ENCODE results near the gene STK32B.

The STK32B gene

DNA sequence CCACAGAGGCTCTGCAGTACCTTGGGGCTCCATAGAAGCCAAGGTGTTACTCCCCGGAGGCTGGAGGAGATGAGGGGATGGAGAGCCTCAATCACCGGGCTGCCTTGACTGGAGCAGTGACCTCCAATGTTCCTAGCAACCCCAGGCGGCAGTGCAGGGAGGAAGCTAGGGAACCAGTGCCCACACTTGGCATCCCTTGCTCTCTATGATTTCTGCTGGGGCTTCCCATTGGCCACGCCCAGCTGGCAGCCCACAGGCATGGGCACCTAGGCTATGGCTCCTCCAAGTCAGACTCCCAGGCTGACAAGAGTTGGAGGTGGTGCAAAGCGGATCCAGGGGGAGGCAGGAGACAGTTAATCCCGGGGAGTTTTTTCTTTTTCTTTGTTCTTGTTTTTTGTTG lies 427.4 kb downstream of the STK32B start:
- DNase-seq: no peak

DNA sequence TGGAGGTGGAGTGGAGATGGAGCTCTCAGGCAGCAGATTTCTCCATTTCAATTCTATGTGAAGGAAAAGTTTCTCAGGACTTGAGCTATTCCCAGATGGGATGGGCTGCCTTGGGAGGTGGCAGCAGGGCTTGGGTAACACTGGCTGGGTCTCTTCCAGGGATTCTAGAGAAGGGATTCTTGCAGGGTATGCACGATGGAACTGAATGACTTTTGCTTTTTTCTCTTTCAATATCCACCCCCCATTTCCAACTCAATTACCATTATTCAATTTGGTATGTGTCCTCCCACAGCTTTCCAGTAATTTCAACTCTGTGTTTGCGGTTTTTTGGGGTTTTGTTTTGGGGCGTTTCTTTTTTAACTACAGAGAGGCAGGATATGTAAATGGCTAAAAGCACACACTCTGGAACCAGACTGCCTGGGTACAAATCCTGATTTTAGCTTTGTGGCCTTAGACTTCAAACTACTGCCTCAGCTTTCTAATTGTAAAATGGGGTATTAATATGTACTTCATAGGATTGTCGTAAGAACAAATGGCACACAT lies 428.3 kb downstream of the STK32B start:
- DNase-seq: no peak

DNA sequence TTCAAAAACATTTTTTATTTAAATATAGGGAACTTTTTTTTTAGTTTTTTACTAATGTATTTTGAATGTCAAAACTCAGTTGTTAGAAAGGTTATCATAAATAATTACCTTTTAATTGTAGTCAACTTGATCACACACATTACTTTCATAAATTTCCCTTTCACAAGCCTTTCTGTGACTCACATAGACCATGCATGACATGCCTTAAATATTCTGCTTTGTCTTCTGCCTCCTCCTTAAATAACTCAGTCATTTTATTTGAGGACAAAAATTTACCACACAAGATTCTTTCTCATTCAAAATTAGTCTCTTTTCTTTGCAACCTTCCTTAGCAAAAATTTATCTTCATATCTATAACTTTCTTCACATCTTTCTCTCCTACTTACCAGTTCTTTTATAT lies 437.1 kb downstream of the STK32B start:
- DNase-seq: no peak

DNA sequence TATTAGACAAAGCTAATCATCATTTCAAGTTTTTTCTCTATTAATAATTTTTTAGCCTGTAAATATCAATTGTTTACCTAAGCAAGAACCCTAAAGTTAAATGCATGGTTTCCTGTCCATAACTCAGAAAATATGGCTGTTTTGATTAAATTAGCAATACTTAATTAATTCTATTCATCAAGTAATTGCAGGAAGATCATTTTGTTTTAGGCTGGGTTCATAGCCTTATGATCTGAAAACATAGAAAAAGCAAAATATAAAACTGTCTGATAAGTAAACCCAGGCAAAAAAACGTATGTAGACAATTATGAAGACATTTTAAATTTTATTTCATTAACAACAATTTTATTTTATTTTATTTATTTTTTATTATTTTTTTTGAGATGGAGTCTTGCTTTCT lies 438.0 kb downstream of the STK32B start:
- DNase-seq: no peak

DNA sequence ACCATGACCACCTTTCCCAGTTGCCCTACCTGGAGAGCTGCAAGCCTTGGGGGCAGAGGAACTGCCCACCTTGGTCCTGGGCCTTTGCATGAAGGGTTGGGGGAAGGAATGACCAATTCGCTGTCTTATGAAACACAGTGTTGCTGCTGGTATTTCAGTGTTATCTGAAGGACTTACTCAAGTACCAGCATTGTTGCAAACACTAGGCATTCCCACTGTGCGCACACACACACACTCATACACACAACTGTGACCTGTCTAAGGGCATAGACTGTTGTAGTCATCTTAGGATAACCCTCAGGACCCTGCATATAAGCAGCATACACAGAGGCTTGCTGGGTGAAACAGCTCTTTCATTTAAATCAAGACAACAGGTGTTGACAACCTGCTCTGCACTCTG lies 446.2 kb downstream of the STK32B start:
- DNase-seq: no peak

DNA sequence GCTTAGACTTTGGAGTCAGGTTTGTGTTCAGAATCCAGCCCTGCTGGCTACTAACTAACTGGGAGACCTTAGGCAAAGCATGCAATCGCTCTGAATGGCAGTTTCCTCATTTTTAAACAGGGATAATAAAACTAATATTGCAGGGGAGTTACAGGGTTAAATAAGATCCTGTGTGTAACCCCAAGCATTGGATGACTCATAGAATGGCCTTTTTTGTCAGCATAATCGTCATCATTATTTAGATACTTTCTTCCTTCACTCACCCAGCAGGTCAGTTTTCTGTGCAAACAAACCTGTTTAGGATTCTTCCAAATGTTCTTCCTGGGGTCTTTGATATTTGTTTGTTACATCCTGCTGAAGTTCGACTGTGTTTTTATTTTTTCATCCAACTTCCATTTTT lies 448.9 kb downstream of the STK32B start:
- no peak for DNase-seq

DNA sequence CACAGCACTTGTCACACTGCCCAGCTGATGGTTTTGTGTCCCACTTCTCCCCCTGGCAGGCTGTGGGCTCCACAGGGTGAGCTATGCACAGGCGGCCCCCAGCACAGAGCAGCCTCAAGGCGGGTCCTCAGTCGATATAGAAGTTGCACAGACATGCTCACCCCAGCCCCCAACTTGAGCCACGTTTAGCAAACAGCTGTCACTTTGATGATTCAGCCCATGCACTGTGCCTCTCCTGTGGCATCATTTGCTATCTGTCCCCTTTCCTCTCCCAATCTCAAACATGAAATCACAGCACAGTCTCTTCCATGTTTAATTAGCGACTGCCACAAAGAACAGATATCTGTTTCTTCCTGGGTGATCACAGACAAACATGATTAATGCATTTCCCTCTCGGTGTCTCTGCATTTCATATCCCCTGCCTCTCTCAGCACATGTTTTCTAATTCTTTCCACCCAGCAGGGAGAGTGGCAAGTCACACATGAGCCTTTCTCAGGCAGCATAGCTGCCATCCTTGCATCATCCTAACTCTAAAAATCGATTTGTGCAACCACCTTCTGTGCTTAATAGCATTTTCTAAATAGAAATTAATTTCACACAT lies 452.2 kb downstream of the STK32B start:
- peak; percentile 2 for DNase-seq

DNA sequence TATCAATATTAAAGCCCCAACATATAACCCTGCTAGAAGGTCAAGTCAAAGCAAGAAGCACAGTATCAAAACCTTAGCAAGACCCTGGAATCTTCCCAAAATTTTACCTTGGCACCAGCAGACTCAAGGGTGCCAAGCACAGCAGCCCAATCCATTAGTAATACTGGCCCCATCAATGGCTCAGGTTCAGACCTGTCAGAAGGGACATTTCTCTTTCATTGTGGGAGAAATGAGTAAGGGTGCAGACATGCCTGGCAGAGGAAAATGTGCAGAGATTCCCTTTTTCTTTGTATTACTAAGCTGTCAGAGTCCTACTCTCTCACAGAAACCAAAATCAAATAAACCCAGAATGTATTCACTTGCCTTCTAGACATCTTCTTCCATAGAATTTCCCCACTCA lies 453.2 kb downstream of the STK32B start:
- DNase-seq: no peak

DNA sequence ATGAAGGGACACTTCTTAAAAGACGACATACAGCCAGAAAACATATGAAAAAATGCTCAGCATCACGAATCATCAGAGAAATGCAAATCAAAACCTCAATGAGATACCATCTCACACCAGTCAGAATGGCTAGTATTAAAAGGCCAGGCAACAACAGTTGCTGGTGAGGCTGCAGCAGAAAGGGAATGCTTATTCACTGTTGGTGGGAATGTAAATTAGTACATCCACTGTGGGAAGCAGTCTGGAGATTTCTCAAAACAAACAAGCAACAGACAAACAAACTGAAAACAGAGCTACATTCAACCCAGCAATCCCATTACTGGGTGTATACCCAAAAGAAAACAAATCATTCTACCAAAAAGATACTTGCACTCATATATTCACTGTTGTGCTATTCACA lies 459.2 kb downstream of the STK32B start:
- no peak for DNase-seq

DNA sequence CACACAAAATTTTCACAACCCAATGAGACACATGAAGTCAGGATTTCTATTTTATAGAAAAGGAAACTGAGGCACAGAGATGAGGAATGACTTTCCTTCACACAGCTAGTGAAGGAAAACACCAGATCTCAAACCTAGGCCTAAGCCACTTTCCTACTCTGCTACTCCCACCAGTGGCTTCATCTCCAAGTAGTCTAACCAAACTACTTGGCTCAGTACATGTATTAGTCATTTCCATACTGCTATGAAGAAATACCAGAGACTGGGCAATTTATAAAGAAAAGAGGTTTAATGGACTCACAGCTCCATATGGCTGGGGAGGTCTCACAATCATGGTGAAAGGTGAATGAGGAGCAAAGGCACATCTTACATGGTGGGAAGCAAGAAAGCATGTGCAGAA lies 460.5 kb downstream of the STK32B start:
- no peak for DNase-seq

DNA sequence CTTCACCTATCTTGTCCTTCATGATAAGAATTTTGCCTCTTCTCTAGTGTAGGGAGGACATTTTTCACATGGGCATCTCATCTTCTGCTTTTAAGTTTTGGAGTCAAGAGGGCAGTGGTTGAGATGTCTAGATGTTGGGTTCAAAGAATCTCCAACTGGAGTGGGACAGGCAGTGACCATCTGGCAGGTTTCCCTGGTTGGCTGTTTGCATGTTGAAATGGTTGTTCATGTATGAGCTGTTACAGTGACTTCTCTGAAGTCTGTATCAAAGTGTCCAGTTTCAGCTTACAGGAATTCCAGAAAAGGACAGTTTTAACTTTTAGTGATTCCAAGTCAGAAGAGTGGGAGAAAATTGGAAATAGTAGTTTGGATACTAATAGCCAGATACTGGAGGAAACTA lies 464.4 kb downstream of the STK32B start:
- DNase-seq: no peak

DNA sequence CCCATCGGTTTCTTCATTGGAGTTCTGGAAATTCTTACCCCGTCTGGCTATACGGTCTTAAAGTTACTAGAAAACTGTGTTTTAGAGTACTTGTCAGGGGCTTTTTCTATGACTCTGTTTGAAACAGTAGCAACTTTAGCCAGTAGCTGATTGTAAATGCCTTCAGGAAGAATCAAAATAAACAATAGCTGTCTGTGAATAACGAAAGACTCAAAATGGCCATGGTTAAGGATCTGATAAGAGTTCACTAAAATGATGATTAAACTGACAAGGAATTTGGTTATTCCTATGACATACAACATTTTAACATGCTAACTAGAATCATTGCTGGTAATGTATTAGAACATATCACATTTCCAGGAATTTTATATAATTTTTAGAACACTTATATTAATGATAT lies 466.1 kb downstream of the STK32B start:
- DNase-seq: no peak

DNA sequence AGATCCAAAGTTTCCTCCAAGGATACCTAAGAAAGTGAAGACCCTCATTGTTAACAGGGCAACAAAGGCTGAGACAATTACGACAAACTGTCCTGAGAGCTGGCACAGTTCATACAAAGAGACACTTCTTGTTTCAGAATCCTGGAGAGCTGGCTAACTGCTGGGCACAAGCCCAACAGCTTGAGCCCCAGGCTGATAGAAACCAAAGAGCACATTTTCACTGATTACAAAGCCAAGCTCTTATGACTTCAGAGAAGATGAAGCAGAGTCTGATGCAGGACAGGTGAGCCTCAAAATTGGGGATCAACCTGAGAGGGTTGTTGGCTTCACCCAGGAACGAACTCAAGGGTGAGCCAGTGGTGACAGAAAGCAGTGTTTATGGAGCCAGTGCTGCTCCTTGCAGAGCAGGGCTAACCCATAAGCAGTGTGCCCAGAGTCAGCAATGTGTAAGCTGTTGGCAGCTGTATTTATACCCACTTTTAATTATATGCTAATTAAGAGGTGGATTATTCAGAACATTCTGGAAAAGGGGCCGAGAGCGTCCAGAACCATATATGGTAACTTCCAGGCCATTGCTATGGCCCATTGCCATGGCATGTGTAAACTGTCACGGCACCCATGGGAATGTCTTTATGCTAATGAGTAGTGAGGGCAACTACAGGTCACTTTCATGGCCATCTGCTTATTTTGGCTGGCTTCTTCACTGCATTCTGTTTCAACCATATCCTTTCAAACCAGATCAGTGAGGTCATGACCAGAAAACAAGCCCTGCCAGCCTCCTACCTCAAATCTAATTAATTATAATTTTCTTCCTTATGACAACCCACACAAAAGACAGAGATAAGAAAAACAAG lies 473.4 kb downstream of the STK32B start:
- peak; percentile 84 for DNase-seq

DNA sequence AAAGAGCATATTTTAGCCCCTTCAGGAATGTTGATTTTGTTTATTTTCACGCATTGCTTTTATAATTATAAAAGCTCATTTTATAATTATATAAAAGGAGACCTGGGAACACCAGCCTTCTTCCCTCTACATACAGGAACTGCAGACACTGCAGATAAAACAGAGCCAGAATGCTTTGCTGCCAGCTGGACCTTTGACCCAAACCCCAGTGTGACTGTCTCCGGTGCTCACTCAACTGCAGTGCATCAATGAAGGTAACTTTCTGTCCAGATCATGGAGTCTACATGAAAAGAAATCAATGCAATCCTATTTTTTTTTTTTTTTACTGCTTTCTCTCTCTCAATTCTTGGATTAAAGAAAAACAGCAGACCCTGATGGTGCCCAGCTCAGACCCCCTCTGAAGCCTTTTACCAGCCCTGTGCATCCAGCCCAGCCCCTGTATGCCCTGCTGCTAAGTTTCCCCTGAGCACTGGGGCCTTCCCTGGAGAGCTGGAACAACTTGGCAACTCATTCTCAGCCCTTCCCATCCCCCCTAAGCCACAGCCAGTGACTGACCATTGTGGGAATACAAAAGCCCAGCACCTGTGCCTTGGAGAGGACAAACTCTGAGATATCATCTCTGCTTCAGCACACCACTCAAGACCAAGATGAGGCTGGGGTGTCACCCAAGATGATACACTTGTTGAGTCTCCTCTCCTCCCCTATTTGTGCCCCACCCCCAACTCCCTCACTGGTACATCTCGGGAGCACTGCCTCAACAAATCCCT lies 475.0 kb downstream of the STK32B start:
- DNase-seq: no peak

DNA sequence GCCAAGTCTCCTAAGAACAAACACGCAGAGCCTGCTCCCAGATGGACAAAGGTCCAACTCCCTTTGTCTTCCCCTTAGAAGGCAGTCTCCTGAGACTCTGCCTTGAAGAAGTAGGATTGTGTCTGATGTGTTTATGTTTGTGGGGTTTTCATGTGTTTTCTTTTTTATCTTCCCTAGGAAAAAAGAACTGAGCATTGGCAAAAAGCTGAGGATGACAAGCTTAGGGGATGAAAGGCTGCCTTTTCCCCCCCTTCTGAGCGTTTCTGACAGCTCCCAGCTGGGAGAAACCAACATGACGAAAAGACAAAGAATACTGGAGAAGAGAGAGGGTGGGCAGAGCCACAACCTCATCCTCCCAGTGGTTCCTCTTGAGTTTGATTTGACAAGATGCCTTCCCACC lies 475.9 kb downstream of the STK32B start:
- DNase-seq: no peak

DNA sequence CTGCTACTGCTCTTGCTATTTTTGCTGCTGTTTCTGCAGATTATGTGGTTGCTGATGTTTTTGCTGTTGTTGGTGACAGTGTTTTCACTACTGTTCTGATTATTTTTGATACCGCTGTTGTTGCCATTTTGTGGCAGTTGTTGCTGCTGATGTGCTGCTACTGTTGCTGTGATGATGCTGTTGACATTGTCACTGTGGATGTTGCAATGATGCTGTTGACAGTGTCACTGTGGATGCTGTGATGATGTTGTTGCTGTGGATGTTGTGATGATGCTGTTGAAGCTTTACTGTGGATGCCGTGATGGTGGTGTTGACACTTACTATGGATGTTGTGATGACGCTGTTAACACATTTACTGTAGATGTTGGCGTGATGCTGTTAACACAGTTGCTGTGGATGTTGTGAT lies 476.8 kb downstream of the STK32B start:
- no peak for DNase-seq

DNA sequence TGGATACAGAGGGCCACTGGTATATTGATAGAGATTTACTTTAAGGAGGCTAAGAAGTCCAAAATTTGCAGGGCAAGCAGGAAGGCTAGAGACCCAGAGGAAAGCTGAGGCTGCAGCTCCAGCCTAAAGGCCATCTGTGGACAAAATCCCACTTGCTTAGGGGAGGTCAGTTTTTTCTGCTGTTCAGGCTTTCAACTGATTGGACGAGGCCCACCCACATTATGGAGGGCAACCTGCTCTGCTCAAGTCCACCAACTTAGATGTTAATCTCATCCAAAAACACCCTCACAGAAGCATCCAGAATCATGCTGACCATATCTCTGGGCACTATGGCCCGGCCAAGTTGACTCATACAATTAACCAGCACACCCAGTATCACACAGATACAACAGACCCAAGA lies 480.8 kb downstream of the STK32B start:
- DNase-seq: no peak

DNA sequence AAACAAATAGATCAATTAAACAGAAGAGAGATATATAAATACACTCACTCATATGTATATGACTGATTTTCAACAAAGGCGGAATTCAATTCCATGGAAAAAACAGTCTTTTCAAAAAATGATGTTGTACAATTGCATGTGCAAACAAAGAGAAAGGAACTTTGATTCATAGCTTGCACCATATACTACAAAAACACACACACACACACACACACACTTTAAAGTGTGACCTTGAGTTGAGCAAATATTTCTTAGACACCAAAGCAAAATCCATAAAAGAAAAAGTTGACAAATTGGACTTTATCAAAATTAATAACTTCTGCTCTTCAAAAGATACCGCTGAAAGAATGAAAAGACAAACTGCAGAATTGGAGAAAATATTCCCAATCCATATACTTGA lies 488.3 kb downstream of the STK32B start:
- DNase-seq: no peak

DNA sequence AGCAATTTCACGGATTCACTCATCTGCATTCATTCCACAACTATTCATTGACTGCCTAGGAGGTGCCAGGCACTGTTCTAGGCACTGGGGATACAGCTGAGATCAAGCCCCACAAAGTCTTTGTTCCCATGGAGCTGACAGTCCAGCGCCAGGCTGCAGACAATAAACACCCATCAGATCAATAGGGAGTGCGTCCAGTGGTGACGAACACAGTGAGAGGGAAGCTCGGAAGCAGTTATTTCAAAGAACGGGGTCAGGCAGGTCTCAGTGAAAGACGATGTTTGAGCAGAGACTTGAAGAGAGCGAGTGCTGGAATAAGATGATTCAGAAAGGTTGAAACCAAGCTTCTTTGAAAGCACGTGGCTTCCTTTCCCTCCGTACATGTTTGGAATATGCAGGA lies 489.9 kb downstream of the STK32B start:
- DNase-seq: no peak

DNA sequence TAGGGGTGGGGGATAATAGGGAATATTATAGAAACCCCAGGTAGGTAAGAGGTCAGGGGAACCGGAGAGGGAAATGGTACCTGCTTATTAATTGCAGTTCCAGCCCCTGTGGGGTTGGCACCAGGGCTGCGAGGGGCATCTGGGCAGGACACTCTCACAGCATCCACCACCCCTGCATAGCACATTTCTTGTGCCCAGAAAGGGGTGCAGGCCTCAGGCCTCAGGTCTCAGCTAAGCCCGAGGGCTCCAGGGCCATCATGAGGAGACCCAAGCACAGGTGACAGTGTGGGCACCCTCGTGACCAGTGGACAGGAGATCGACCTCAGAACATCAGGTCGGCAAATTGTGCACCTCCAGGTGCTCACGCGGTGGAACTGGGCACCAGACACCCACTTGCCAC lies 492.4 kb downstream of the STK32B start:
- DNase-seq: no peak

DNA sequence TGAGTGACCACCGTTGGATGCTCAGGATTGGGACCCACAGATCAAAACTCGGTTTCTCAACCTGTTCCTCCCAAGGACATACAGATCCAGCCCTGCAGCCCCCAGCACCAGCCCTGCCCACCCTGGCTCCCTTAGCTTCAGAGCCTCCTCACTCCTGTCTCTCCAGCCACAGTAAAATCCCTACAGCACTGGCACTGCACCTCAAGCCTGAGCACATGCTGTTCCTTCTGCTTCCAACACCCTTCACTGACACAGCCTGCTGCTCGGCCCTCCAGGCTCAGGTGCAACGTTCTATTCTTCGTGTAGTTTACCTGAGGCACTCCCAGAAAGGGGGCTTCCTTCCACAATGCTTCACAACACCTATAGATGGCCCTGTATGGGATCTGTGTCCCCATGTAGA lies 493.5 kb downstream of the STK32B start:
- DNase-seq: no peak

DNA sequence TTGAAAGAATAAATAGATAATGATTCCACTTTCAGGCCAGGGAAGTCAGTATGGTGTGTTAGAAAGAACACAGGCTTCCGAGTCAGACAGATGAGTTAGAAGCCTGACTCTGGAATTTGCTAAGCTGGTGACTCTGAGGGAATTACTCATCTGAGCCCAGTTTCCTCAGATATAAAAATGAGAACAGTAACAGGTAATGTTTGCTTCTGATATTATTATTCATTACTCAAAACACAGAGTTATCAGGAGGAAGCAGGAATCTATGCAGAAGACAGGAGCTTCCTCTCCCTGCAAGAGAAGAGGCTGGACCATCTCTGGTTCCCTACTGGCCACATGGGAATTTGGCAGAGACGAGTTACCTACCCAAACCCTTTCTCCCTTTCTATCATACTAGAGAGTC lies 494.0 kb downstream of the STK32B start:
- no peak for DNase-seq

DNA sequence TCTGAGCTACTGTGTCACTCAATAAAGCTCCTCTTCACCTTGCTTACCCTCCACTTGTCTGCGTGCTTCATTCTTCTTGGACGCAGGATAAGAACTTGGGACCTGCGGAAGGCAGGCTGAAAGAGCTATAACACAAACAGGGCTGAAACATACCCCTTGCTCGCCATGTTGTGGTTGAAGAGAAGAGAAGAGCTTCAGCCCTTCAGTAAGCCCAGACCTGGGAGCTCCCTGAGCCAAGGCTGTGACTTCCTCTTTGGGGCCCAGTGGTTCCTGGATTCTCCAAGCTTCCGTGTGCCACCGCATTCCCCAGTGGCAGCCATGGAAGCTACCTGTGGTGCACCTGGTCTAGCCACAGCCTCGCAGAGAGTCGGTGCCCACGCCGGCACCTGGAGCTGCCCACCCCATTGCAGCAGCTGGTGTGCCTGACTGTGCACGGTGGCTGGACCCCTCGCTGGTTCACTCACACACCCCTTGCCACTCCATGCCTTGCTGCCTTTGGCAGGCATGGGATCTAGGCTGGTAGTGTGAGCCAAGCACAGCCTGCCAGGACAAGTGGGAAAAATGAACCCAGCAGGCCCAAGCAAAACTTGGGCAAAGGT lies 496.5 kb downstream of the STK32B start:
- DNase-seq: no peak

All from NCI-H82 (cell line).